SIG-M5 treated with dmso at 0.1 percent for 504 hours (cell line): ENCODE data around the gene CLK3.

Experiments used
- DNase-seq: peaks from one replicate; lab custom pipeline; 2025; ENCODE audit not compliant: unreplicated experiment; lab: John Stamatoyannopoulos, UW

The CLK3 gene

DNA sequence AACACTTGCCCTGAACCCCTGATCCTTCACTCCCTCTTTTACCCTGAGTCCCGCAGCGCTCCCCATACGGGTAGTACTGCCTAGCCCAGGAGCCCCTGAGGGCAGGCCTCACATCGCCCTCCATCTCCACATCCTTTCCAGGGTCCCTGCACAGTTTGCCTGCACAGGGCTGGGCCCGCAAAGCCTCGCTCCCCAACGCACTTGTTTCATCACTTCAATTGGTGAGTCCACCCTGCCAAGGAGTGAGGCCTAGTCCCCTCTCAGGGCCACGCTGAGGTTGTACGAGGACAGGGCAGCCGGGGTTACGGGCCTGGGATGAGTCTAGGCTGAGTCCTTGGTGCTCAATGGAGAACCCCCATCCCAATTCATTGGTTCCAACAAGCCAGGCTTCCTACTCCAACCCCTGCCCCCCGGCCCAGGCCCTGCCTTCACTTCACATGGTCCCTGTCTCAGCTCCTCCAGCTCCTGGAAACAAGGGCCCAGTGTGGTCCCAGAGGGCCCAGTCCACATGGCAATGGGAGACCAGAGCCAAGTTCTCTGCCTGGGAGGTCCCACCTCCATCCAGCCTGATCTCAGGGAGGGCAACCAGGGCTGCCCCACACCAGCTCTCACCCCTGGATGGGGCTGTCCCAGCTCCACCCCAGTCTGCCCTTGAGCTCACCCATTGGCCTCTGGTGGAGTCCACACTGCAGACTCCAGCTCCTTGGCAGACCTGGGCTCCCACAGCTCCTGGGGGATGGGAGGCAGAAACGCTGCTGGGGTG, 12.4 kb upstream of the CLK3 start:
- no peak for DNase-seq

- DNase-seq = no peak
Observed at GRCh38 chr15:74603789-74604705, 11.6 kb upstream of the CLK3 start.

GRCh38 chr15:74604983-74605794, 10.4 kb upstream of the CLK3 start:
- no peak for DNase-seq

GRCh38 chr15:74605795-74606150, 9.9 kb upstream of the CLK3 start:
- DNase-seq = no peak

DNA sequence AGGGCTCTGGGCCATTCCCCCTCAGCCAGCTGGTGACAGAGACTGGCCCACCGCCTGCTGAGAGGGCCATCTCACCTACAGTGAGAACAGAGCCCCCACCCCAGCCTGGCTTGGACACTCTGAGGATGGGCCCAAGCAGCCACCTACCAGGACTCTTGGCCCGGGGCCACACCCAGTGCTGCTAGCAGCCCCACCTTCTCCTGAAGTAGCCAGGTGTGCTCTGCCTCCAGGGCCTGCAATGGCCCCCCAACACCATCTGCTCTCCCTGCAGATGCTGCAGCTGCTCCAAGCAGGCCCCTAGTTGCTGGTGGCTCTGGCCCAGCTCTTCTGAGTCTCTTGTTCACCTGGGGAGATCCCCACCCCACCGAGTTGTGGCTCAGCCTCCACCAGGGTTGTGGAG, 6.8 kb upstream of the CLK3 start:
- no peak for DNase-seq

DNA sequence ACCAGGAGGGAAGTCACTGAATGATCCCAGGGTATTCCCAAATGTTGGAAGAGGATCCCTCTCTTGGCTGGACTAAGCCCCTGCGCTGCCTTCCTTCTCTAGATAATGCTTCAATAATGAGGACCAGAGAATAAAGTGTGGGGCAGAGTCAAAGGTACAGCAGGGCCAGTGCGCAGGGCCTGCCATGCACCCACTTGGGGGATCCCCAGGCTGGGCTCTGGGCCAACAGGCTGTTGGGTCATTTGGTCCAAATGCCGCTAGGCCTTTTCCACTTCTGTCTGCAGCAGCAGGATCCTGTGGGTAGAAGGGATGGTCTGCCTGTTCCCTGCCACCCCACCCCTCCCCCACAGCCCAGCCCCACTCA, 5.7 kb upstream of the CLK3 start:
- DNase-seq = no peak

DNA sequence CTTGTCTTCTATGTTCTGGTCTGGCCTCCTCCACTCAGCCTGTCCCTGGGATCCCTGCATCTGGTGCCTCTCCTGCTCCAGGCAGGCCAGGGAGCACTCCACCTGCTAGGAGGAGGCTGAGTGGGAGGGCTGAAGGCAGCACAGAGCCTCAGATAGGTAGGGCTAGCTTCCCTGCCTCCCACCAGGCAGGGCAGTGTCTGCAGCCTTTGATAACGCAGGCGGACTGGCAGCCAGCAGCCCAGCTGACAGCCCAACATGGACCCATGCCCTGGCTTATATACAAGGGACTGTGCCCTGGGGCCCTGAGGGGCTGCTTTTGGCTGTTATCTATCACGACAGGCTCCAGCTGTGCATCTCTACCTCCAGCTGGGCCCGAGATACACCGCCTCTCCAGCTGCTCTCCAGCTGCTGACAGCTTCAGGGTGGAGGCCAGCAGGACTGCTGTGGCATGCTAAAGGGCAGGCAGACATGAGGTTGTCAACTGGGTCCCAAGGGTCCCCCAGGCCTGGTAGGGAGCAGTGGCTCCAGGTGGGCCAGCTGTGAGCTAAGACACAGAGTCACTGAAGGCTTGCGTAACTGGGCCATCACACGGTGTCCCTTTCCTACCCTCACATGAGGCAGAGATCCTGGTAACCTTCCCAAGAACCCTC, 5.2 kb upstream of the CLK3 start:
- no peak for DNase-seq

GRCh38 chr15:74611341-74611740, 4.3 kb upstream of the CLK3 start:
- no peak for DNase-seq

DNA sequence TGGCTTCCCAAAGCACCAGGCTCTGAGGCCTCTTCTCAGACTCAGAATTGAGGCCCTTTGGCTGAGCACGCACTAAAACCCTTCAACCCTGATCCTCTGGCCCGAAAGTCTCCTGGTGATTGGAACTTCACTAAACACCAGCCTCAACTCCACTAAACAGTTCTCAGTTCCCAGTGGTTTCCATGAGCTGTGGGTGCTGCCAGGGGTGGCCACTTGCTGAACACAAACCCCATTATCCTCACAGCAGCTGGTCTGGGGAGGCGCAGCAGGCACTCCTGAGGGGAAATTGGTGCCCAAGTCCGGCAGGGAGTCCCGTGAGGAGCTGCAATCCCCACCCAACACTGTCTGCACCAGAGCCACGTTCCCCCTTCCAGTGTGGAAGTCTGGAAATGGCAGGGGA, 3.8 kb upstream of the CLK3 start:
- DNase-seq = no peak

- DNase-seq = no peak
Observed at GRCh38 chr15:74612677-74613076, 3.0 kb upstream of the CLK3 start.

GRCh38 chr15:74613089-74613952, 2.3 kb upstream of the CLK3 start:
- no peak for DNase-seq

DNA sequence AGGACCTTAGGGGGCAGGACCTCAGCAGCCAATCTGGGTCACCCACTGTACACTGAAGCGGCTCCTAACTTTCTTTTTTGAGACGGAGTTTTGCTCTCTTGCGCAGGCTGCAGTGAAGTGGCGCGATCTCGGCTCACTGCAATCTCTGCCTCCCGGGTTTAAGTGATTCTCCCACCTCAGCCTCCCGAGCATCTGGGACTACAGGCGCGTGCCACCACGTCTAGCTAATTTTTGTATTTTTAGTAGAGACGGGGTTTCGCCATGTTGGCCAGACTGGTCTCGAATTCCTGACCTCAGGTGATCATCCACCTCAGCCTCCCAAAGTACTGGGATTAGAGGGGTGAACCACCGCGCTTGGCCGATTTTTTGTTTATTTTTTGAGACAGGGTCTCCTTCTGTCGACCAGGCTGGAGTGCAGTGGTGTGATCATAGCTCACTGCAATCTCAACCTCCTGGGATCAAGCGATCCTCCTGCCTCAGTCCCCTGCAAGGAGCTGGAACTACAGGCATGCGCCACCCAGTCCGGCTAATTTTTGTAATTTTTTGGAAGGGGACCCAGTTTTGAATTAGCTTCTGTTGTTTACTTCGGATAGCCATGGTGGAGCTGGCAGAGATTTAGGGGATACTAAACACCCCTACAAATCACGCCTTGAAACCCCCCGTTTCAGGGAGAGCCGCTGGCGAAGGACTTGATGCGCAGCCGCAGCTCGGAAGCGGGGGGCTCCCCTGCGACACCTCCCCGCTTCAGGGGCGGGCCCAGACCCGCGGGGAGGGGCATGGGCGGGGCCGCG, 1.5 kb upstream of the CLK3 start:
- no peak for DNase-seq

DNA sequence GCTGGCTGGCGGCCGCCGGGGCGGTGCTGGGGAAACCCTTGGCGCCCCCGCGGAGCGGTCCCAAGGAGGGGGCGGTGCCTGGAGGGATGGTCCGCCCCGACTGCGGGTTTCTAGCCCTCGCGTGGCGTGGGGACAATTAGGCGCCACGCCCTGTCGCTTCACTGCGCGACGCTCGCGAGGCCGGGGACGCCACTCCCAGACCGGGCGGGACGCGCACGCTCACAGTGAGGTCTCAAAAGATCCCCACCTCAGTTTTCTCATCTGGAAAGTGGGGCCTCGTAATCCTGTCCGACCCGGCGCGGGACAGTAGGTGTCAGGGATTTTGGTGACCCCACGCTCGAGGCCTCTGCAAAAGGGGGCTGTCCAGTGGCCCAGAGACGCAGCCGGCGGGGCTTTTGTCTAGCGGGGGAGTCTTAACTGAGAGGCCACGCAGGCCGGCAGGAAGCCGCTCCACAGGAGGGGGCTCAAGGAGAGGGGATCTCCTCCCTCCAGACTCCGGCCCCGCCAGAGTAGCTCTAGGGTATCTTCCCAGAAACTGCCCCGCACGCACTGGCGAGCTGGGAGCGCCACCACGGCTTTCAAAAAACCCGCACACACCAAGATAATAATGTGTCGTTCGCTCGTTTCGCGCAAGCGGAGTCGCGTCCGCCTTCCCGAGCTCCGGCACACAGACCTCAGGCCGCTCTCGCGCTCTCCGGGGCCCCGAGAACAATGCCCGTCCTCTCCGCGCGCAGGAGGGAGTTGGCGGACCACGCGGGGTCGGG, 710 bp upstream of the CLK3 start:
- DNase-seq = peak; percentile 76

DNA sequence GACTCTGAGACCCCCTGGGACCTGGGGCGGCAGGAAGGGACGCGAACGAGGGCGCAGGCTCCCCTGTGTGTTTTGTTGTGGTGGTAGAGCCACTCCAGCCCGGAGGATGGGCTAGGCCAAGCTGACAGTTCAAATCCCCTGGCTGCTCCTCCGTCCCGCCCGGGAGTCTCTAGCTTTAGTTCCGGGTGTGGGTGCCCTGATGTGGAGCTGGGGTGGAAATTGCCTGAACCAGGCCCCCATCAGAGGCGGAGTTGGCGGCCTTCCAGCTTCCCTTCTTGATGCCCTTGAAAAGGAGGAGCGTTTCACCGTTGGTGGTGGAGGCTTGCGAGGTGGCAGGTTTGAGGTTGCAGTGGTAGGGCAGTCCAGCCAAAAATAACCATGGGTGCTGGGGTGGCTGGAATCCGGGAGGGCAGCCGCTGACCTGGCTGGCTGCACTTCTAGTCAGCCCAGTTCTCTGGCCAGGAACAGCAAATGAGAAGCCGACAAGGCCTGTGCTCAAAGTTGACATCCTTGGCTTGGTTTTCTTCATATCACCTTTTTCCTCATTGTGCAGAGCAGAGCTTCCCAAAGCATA, 817 bp downstream of the CLK3 start:
- DNase-seq = peak; percentile 66

GRCh38 chr15:74616996-74617395, 1.4 kb downstream of the CLK3 start:
- no peak for DNase-seq

DNA sequence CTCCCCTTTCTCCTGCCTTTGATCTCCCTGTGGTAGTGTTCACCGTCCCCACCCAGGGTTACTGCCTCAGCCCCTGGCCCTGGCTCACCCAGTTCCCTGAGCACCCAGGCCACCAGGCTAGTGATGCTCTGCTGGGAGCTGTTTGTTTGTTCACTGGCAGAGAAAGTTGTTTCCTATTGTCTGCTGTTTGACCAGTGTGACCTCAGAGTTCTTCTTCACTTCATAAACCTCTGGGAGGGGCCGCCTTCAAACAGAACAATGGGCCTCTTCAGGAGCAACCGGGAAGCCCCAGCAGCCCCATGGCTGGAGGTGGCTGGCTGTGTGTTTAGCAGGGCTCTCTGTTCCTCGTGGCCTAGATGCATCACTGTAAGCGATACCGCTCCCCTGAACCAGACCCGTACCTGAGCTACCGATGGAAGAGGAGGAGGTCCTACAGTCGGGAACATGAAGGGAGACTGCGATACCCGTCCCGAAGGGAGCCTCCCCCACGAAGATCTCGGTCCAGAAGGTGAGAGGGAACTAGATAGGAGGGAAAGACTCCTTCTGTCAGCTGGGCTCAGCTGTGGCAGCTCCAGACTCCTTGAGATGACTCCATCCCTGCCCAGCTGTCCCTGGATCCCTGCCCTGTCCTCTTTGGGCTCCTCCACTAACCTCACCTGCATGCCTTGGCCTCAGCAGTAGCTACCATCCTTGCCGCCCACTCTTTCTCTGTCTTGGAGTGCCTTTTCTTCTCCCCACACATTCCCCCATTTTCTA, 3.4 kb downstream of the CLK3 start:
- no peak for DNase-seq

DNA sequence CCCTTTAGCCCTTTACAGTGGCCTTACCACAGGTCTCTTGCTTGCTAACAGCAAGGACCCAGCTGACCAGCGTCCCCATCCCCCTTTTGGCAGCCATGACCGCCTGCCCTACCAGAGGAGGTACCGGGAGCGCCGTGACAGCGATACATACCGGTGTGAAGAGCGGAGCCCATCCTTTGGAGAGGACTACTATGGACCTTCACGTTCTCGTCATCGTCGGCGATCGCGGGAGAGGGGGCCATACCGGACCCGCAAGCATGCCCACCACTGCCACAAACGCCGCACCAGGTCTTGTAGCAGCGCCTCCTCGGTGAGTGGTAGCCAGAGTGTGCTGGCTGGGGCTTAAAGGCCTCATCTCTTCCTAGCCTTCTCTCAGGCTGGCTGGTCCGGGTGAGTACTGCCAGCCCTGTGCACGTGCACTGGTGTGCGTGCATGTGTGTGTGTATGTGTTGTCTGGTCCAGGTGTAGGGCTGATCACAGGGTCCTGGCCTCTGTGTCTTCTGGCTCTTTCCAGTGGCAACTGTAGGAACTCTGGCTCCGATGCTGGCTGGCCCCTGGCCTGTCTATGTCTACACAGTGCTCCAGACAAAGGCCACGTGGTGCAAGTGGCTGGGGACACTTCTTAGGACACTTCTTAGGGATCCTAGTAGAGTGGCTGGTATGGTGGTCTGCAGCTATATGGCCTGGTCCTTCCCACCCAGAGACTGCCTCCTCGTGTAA, 4.4 kb downstream of the CLK3 start:
- DNase-seq = no peak
